HepG2 (cell line): ENCODE measurements around the gene PGM5. TPM values are rescaled to one million over a fixed set of nuclear protein-coding genes. Genes with fewer than 3 reads are reported as not detected.
"Not testable (repeated sequence)": the region's sequence is repeated elsewhere in the genome, so short reads cannot be mapped to it uniquely, and the experiment has no call there.

Experiments used
- ATAC-seq: fragments of 200-7000 bp; cut with Tn5 transposase; 3 replicates; pipeline ENCODE4 v1.9.1; 2020; ENCODE audit warnings: mild to moderate bottlenecking, moderate library complexity
- BruUV-seq: library from RNA; stranded (reverse); fragments of 400-500 nt; replicated peaks from 2 replicates; lab custom pipeline; 2021; lab: Mats Ljungman, UMichigan
- CTCF ChIA-PET: fragments of 300-600 bp; formaldehyde crosslinking; extraction: SDS; loops from one replicate; lab custom pipeline; 2021; ENCODE audit warnings: low total read pairs, inconsistent platforms, low intra/inter-chr PET ratio; lab: Yijun Ruan, JAX
- POLR2A ChIA-PET: fragments of 350-600 bp; sonication (Branson Sonifier 250); formaldehyde crosslinking; loops from one replicate; lab custom pipeline; 2020; ENCODE audit warnings: antibody characterized with exemption, inconsistent platforms; lab: Yijun Ruan, JAX
- DNase-seq: peaks from one replicate; pipeline ENCODE4 v3.0.0-alpha.2; 2015; ENCODE audit warnings: low spot score
- FAIRE-seq: peaks from 3 replicates; lab custom pipeline; 2011; peaks lifted over from hg19 to GRCh38; lab: Jason Lieb, UNC
- H2AFZ ChIP-seq: one replicate; pipeline ENCODE4 v1.6.1; 2011; ENCODE audit warnings: low read length, inconsistent platforms
- H3K27ac ChIP-seq: fragments of 300-600 bp; 3 replicates; pipeline ENCODE4 v1.8.0; 2011; ENCODE audit warnings: mixed run types, mild to moderate bottlenecking, mixed read lengths, low read length, inconsistent platforms; ENCODE audit not compliant: insufficient read depth; ENCODE audit errors: extremely low read length
- H3K27me3 ChIP-seq, 2 experiments: fragments of 200-600 bp in 1 of 2; 2 replicates in 1 of 2; 3 replicates in 1 of 2; pipeline versions ENCODE4 v1.6.0 to v1.8.0; 2011; ENCODE audit warnings: low read length in 2 of 2, mild to moderate bottlenecking in 2 of 2, moderate library complexity in 2 of 2, inconsistent platforms in 1 of 2; ENCODE audit not compliant: insufficient read depth in 2 of 2, control insufficient read depth in 1 of 2
- H3K36me3 ChIP-seq, 2 experiments: fragments of 200-600 bp in 1 of 2; replicated peaks in 1 of 2; 2 replicates in 1 of 2; 3 replicates in 1 of 2; pipeline versions ENCODE4 v1.5.1 to v1.8.0; 2011; ENCODE audit warnings: low read length in 2 of 2, inconsistent platforms in 1 of 2; ENCODE audit not compliant: insufficient read depth in 2 of 2, control insufficient read depth in 1 of 2
- H3K4me1 ChIP-seq: 2 replicates; pipeline ENCODE4 v1.5.1; 2012; ENCODE audit warnings: low read length, inconsistent platforms; ENCODE audit not compliant: insufficient read depth
- H3K4me2 ChIP-seq: 2 replicates; pipeline ENCODE4 v1.6.0; 2011; ENCODE audit warnings: low read depth, low read length, inconsistent platforms
- H3K4me3 ChIP-seq, 3 experiments: fragments of 200-600 bp in 1 of 3; sonication (generic), shearing (Covaris generic) in 1 of 3; replicated peaks in 1 of 3; 2 replicates each; pipeline ENCODE4 v1.5.1; 2011 to 2016; ENCODE audit warnings: low read length in 3 of 3, inconsistent platforms in 2 of 3, low read depth in 2 of 3, mild to moderate bottlenecking in 2 of 3, control low read depth in 1 of 3, mixed read lengths in 1 of 3; ENCODE audit not compliant: insufficient read depth in 1 of 3
- H3K79me2 ChIP-seq: one replicate; pipeline ENCODE4 v1.6.1; 2011; ENCODE audit warnings: low read length, inconsistent platforms; ENCODE audit not compliant: insufficient read depth
- H3K9ac ChIP-seq: 2 replicates; pipeline ENCODE4 v1.6.0; 2011; ENCODE audit warnings: mild to moderate bottlenecking, low read depth, low read length, inconsistent platforms; ENCODE audit not compliant: insufficient read depth
- H3K9me3 ChIP-seq: 2 replicates; pipeline ENCODE4 v1.5.1; 2012; ENCODE audit warnings: mild to moderate bottlenecking, low read length
- H4K20me1 ChIP-seq: 2 replicates; pipeline ENCODE4 v1.6.0; 2011; ENCODE audit warnings: inconsistent platforms, mild to moderate bottlenecking, low read length, moderate library complexity; ENCODE audit not compliant: insufficient read depth
- WGBS: methylation state at CpG from one replicate; pipeline ENCODE4 v1.1.6; 2017; ENCODE audit warnings: low lambda C conversion rate; 5-methylcytosine and 5-hydroxymethylcytosine counted together
- in situ Hi-C: cut with HindIII; loops from 2 replicates; pipeline ENCODE4 v1.10.0; 2017; ENCODE audit warnings: low pct_unique_long_range_greater_than_20kb; ENCODE audit not compliant: extremely low pct_ligation_motif_present
- intact Hi-C: fragments of 100-400 bp; cut with micrococcal nuclease; formaldehyde crosslinking; loops from one replicate; pipeline ENCODE4 v1.10.0; 2022; ENCODE audit not compliant: unreplicated experiment
- polyA plus RNA-seq, 8 experiments: library from polyadenylated mRNA; depleted of rRNA in 3 of 8; stranded (reverse) in 7 of 8; unstranded in 1 of 8; fragments of >200 nt; fragmentation: Illumina TruSeq in 4 of 8; extraction: Trizol in 4 of 8; gene quantifications; 2 replicates each; pipeline versions ENCODE4 v1.2.1 to v1.2.3, GENCODE V29; 2011 to 2016; ENCODE audit warnings: low read depth in 4 of 8, missing spikeins in 1 of 8, mixed read lengths in 1 of 8; ENCODE audit not compliant: insufficient read depth in 1 of 8
- total RNA-seq, 5 experiments: library from RNA; depleted of rRNA; stranded (reverse); fragments of >200 nt; fragmentation: Illumina TruSeq; extraction: Trizol; gene quantifications; 2 replicates each; pipeline ENCODE4 v1.2.3, GENCODE V29; 2016; ENCODE audit warnings: low read depth in 1 of 5

The PGM5 gene
- total and polyA plus RNA-seq, 2 of the 13 experiments (the other 11 are each of a cell fraction or from before 2014, with no cell fraction given), result not detected

DNA sequence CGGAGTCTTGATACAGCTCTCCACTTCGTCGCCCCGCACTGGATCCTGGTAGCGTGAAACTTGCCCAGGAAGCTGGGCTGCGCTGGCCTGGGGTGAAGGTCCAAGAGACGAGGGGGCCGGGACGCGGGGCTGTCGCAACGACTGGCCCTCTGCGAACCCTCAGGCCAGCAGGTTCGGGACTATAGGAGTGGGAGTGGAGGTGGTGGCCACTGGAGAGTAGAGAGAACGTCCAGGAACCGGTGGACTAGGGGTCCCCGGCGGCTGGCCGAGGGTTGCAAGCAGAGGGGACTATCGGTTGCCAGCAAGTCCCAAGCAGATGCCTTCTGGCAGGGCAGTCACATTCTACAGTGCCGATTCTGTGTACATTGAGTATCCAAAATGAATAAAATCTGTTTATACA lies 48.8 kb upstream of the PGM5 start:
- in situ Hi-C loops, result not testable (repeated sequence)

DNA sequence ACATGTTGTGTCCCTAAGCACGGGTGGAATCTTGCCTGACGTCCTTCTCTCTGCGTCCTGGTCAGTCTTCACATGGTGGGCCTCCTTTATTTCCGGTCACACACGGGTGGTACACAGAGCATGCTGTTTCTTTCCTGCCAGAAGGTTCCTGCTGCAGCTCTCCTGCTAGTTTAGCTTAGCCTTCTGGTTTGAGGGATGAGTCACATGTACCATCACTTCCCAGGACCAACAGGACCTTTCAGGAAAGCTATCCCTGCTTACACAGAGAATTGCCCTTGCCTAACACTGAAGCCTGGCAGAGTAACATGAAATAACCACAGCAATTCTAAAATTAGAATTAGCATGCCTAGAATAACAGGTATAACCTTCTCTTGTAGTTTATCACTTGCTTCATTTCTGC lies 45.2 kb upstream of the PGM5 start:
- in situ Hi-C loops, DNase-seq, H3K36me3 ChIP-seq, H3K79me2 ChIP-seq, H4K20me1 ChIP-seq, H3K27me3 ChIP-seq, H3K9ac ChIP-seq, BruUV-seq, H3K4me2 ChIP-seq, FAIRE-seq, H3K27ac ChIP-seq, POLR2A ChIA-PET, intact Hi-C loops, H3K4me1 ChIP-seq, H3K4me3 ChIP-seq, CTCF ChIA-PET, H3K9me3 ChIP-seq, ATAC-seq, H2AFZ ChIP-seq: not testable (repeated sequence)
- no CpG with 5 or more reads among the region's 5 CpGs for WGBS

More for the DNA sequence above, 48.8 kb upstream of the PGM5 start:
- H3K9ac ChIP-seq, POLR2A ChIA-PET, DNase-seq, H2AFZ ChIP-seq, H3K27me3 ChIP-seq, H3K27ac ChIP-seq, intact Hi-C loops, CTCF ChIA-PET, H3K4me1 ChIP-seq, H3K36me3 ChIP-seq, H3K4me3 ChIP-seq, BruUV-seq, FAIRE-seq, H3K79me2 ChIP-seq, H3K9me3 ChIP-seq, H4K20me1 ChIP-seq, H3K4me2 ChIP-seq: not testable (repeated sequence)
- 32% methylated on average over 20 of the region's 21 CpGs for WGBS
- peak; percentile 77 for ATAC-seq

GRCh38 chr9:68318209-68318608 lies 38.2 kb upstream of the PGM5 start:
- POLR2A ChIA-PET, BruUV-seq, H3K79me2 ChIP-seq, H4K20me1 ChIP-seq, in situ Hi-C loops, FAIRE-seq, H3K4me3 ChIP-seq, H3K27ac ChIP-seq, ATAC-seq, CTCF ChIA-PET, H3K27me3 ChIP-seq, H3K36me3 ChIP-seq, DNase-seq, H2AFZ ChIP-seq, intact Hi-C loops, H3K4me1 ChIP-seq, H3K9me3 ChIP-seq, H3K9ac ChIP-seq, H3K4me2 ChIP-seq: not testable (repeated sequence)
- 51% methylated on average over 10 of the region's 10 CpGs for WGBS

DNA sequence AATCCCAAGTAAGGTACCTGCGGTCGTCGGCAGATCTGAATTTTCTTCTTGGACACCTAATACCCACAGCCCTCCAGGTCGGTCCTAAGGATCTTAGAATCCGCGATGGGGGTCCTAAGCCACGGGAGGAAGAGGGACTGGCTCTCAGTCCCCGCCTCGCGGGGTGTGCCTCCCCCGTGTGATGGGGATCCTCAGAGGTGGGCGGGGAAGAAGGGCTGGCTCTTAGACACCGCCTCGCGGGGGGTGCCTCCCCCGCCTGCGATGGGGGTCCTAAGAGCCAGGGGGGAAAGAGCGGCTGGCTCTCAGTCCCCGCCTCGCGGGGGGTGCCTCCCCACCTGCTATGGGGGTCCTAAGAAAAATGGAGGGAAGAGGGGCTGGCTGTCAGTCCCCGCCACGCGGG lies 32.7 kb upstream of the PGM5 start:
- H3K9ac ChIP-seq, H3K27ac ChIP-seq, H3K27me3 ChIP-seq, H2AFZ ChIP-seq, BruUV-seq, CTCF ChIA-PET, H4K20me1 ChIP-seq, H3K4me1 ChIP-seq, H3K79me2 ChIP-seq, ATAC-seq, H3K9me3 ChIP-seq, H3K36me3 ChIP-seq, FAIRE-seq, intact Hi-C loops, H3K4me2 ChIP-seq, DNase-seq, H3K4me3 ChIP-seq, in situ Hi-C loops, POLR2A ChIA-PET: not testable (repeated sequence)
- 67% methylated on average over 6 of the region's 24 CpGs for WGBS
